K562 (cell line): ENCODE measurements around the gene RNF40. TPM values are rescaled to one million over a fixed set of nuclear protein-coding genes. Genes with fewer than 3 reads are reported as not detected.

Experiments used
- AFF1 ChIP-seq, 2 experiments: fragments of 450-650 bp; IDR thresholded peaks; 2 replicates each; pipeline ENCODE4 v1.6.1; 2018; ENCODE audit warnings: mild to moderate bottlenecking in 2 of 2, low read depth in 1 of 2; ENCODE audit not compliant: partially characterized antibody in 2 of 2
- CBX1 ChIP-seq: sonication (generic); IDR thresholded peaks from 2 replicates; pipeline ENCODE4 v1.6.1; 2016; ENCODE audit warnings: antibody characterized with exemption, low read depth, mild to moderate bottlenecking
- CREB3L1 ChIP-seq: fragments of 450-650 bp; IDR thresholded peaks from 2 replicates; pipeline ENCODE4 v1.6.1; 2014; ENCODE audit warnings: low read depth, mild to moderate bottlenecking, moderate library complexity, borderline replicate concordance
- ESRRA ChIP-seq: fragments of 450-650 bp; IDR thresholded peaks from 2 replicates; pipeline ENCODE4 v1.6.1; 2014; ENCODE audit warnings: low read depth, mild to moderate bottlenecking, moderate library complexity, borderline replicate concordance
- ETS2 ChIP-seq: IDR thresholded peaks from 2 replicates; pipeline ENCODE4 v1.6.1; 2016; ENCODE audit warnings: borderline replicate concordance, missing genetic modification characterization, mild to moderate bottlenecking, moderate library complexity, missing compliant biosample characterization; ENCODE audit not compliant: poor library complexity, severe bottlenecking
- FIP1L1 ChIP-seq: fragments of 200-400 bp; formaldehyde crosslinking; IDR thresholded peaks from 2 replicates; pipeline ENCODE4 v1.6.1; 2018; ENCODE audit warnings: mild to moderate bottlenecking, low read depth, low read length; ENCODE audit not compliant: poor library complexity, severe bottlenecking
- HMGN3 ChIP-seq: IDR thresholded peaks from 2 replicates; pipeline ENCODE4 v1.6.1; 2011; ENCODE audit warnings: borderline replicate concordance, low read depth, mild to moderate bottlenecking, mixed read lengths, low read length; ENCODE audit not compliant: insufficient read length; ENCODE audit errors: extremely low read depth
- NCOA4 ChIP-seq: fragments of 450-650 bp; IDR thresholded peaks from 2 replicates; pipeline ENCODE4 v1.6.1; 2018; ENCODE audit warnings: mild to moderate bottlenecking; ENCODE audit not compliant: partially characterized antibody
- RBFOX2 ChIP-seq: fragments of 200-400 bp; formaldehyde crosslinking; IDR thresholded peaks from 2 replicates; pipeline ENCODE4 v1.6.1; 2017; ENCODE audit warnings: low read depth, mild to moderate bottlenecking, low read length, moderate library complexity
- RBM14 ChIP-seq: fragments of 200-400 bp; formaldehyde crosslinking; IDR thresholded peaks from 2 replicates; pipeline ENCODE4 v1.6.1; 2018; ENCODE audit warnings: low read depth, mild to moderate bottlenecking, low read length, moderate library complexity, borderline replicate concordance; ENCODE audit not compliant: insufficient read depth
- RBM34 ChIP-seq: fragments of 200-400 bp; formaldehyde crosslinking; IDR thresholded peaks from 2 replicates; pipeline ENCODE4 v1.6.1; 2018; ENCODE audit warnings: low read length, borderline replicate concordance; ENCODE audit not compliant: insufficient read depth
- SRSF1 ChIP-seq: fragments of 200-400 bp; formaldehyde crosslinking; IDR thresholded peaks from 2 replicates; pipeline ENCODE4 v1.6.1; 2017; ENCODE audit warnings: mild to moderate bottlenecking, low read depth, low read length, moderate library complexity
- SRSF3 ChIP-seq: fragments of 200-400 bp; formaldehyde crosslinking; IDR thresholded peaks from 2 replicates; pipeline ENCODE4 v1.6.1; 2016; ENCODE audit warnings: mild to moderate bottlenecking, low read length, moderate library complexity; ENCODE audit not compliant: insufficient read depth
- ZMIZ1 ChIP-seq, 2 experiments: fragments of 150-350 bp in 1 of 2; IDR thresholded peaks; 2 replicates each; pipeline ENCODE4 v1.6.1; 2012 to 2016; ENCODE audit warnings: low read depth in 2 of 2, low read length in 2 of 2, mild to moderate bottlenecking in 1 of 2, moderate library complexity in 1 of 2
- polyA plus RNA-seq, 8 experiments: library from polyadenylated mRNA; depleted of rRNA in 4 of 8; stranded (reverse) in 5 of 8; unstranded in 3 of 8; fragments of >200 nt; fragmentation: Nextera tagmentation in 2 of 8; fragmentation: Illumina TruSeq in 1 of 8; extraction: Ambion mirVana in 2 of 8; extraction: Trizol in 1 of 8; gene quantifications; 2 replicates each; pipeline versions ENCODE4 v1.2.1 to v1.2.3, GENCODE V29; 2011 to 2014; ENCODE audit warnings: inconsistent platforms in 1 of 8, missing spikeins in 1 of 8
- total RNA-seq, 7 experiments: library from RNA; depleted of rRNA in 6 of 7; stranded (reverse); fragments of >200 nt in 6 of 7; fragmentation: Illumina TruSeq in 2 of 7; extraction: Trizol in 2 of 7; gene quantifications; 2 replicates each; pipeline versions ENCODE4 v1.2.1 to v1.2.3, GENCODE V29; 2011 to 2021; ENCODE audit warnings: low replicate concordance in 1 of 7

The RNF40 gene
- total and polyA plus RNA-seq, 9 of the 15 experiments (the other 6 are each of a cell fraction or from before 2014, with no cell fraction given): 6.2 to 129 (median 81.5) TPM

- TF ChIP-seq ZMIZ1 (IDR thresholded peaks at IDR 0.05; ENCODE audit: low read depth in 2 of 2, low read length in 2 of 2) (0 out of 4 replicates have a peak, but pooled peaks of 1 of the 2 experiments have one; percentile 31), AFF1 (IDR thresholded peaks at IDR 0.05; ENCODE audit: low read depth in 1 of 2, partially characterized antibody in 2 of 2) (peak in 1 of 2 experiments; percentile 37), SRSF3 (no peak), NCOA4 (no peak), RBM34 (no peak), RBM14 (peak; percentile 76; the same call in 1 of the 2 replicates), CREB3L1 (peak; percentile 79; the same call in 1 of the 2 replicates), HMGN3 (peak; percentile 29), CBX1 (peak; percentile 69), ESRRA (peak; percentile 71), ETS2 (tag) (peak; percentile 42), RBFOX2 (peak; percentile 97), SRSF1 (0 out of 2 replicates have a peak, but pooled peaks have one; percentile 27), FIP1L1 (peak; percentile 69)
Measured at GRCh38 chr16:30805370-30806169, 43.4 kb downstream of the RNF40 start (continued).
